Upper lobe of right lung (tissue), 1 donor: ENCODE data around the gene HS1BP3. TPM values are rescaled to one million over a fixed set of nuclear protein-coding genes. Genes with fewer than 3 reads are reported as not detected.

Source experiments
- ATAC-seq: fragments of 200-7000 bp; cut with Tn5 transposase; one replicate; pipeline ENCODE4 v1.9.1; 2020; ENCODE audit warnings: mild to moderate bottlenecking, moderate library complexity
- DNase-seq: peaks from one replicate; pipeline ENCODE4 v3.0.0-alpha.2; 2020
- H3K27ac ChIP-seq: fragments of 200-600 bp; one replicate; pipeline ENCODE4 v1.8.0; 2022
- H3K27me3 ChIP-seq: fragments of 200-600 bp; one replicate; pipeline ENCODE4 v1.8.0; 2022; ENCODE audit warnings: mild to moderate bottlenecking
- H3K36me3 ChIP-seq: fragments of 200-600 bp; one replicate; pipeline ENCODE4 v1.8.0; 2022
- H3K4me1 ChIP-seq: fragments of 200-600 bp; one replicate; pipeline ENCODE4 v1.8.0; 2022
- H3K4me3 ChIP-seq: fragments of 200-600 bp; one replicate; pipeline ENCODE4 v1.8.0; 2022; ENCODE audit warnings: mild to moderate bottlenecking
- H3K9me3 ChIP-seq: fragments of 200-600 bp; one replicate; pipeline ENCODE4 v1.8.0; 2022
- CTCF ChIP-seq: fragments of 200-600 bp; IDR thresholded peaks from one replicate; pipeline ENCODE4 v1.8.0; 2022; ENCODE audit warnings: antibody characterized with exemption
- intact Hi-C: fragments of 100-400 bp; cut with DNase I; formaldehyde crosslinking; loops from one replicate; pipeline ENCODE4 v1.11.0; 2022
- total RNA-seq: library from RNA; stranded (reverse); fragmentation: NEBNext Ultra II Directional; extraction: Animal tissue kit (Norgen Biotek cat#: 25700); gene quantifications from one replicate; pipeline ENCODE4 v1.2.1, GENCODE V29; 2021
- donor health status: DM: no; HTN: yes; CAD: no; lungs with severe emphysema.

HS1BP3 gene
- total RNA-seq, 1 donor from 2014 or later: 35.8 TPM

DNA sequence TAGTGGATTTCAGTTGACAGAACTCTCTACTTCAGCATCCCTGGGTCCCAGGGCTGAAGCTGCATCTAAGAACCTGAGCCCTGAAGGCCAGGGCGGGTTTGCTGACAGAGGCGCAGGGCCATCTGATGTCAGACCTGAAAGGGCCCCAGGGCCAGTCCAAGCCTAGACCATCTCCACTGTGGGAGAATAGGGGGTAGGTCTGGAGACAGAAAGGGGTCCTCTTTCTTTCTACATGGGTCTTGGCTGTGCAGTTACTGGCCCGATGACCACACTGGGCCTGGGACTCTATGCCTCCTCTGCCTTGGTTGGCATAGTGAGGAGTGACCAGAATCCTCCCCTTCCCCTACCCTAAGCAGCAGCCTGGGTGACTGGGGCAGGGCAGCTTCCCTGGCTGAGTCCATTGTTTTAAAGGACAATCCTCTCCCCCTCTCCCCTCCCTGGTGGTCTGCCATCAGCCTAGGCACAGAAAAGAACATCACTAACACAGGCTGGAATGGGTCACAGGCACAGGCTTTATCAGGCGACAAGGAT lies 34.5 kb downstream of the HS1BP3 start:
- peak overlapping the region; percentile 95 for H3K27ac ChIP-seq
- H3K27me3 ChIP-seq: no peaks in the 10 kb centered on the region
- DNase-seq (peak; percentile 48), ATAC-seq (no peak)
- H3K4me1 ChIP-seq: peaks cover 83% of the 10 kb centered on the region
- no peaks in the 10 kb centered on the region for H3K9me3 ChIP-seq
- no peak overlapping the region for H3K4me3 ChIP-seq
- intact Hi-C loops: no loop called here
- TF ChIP-seq CTCF: no peak
- H3K36me3 ChIP-seq: peaks cover 20% of the 10 kb centered on the region

DNA sequence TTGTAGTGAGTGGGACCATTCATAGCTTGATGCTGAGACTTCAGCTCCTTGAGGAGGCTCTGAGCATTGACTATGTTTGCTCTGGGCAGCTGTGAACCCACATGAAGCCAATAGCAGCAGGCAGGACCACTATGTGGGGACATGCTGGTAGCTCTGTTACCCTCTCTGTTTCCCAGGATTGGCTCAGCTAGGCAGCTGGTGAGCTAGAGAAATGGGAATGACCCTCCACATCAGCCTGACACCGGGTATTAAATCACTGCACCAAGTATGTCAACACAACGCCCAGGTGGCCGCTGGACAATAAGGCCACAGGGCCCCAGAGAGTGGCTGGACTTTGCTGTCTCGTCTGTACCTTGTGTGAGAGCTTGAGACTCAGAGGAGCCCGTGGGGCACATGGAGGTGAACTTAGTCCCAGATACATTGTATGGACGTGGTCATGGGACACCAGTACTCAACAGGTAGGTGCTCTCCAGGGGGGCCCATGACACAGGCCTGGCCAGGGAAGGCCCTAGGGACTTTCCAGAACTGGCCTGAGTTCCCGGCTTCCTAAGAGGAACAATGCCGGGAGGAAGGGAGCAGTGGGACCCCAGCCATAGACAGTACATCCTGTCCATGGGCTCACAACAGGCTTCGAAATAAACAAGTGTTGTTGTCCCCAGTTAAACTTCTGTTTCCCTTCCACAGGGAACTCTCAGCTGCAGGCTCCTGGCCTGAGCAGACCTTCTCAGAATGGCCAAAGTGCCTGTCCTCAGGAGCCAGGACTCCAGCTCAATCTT lies 35.2 kb downstream of the HS1BP3 start:
- H3K9me3 ChIP-seq: no peaks in the 10 kb centered on the region
- H3K27me3 ChIP-seq: no peaks in the 10 kb centered on the region
- ATAC-seq (no peak), DNase-seq (peak; percentile 53)
- H3K36me3 ChIP-seq: peaks cover 12% of the 10 kb centered on the region
- H3K27ac ChIP-seq: peak overlapping the region; percentile 95
- peaks cover 90% of the 10 kb centered on the region for H3K4me1 ChIP-seq
- TF ChIP-seq CTCF: no peak
- H3K4me3 ChIP-seq: no peak overlapping the region
- intact Hi-C loops: no loop called here

- intact Hi-C loops: no loop called here
- Histone ChIP-seq H3K9me3 (no peaks in the 10 kb centered on the region), H3K27ac (peak overlapping the region; percentile 95), H3K27me3 (no peaks in the 10 kb centered on the region), H3K4me1 (peaks cover 92% of the 10 kb centered on the region), H3K36me3 (peaks cover 6% of the 10 kb centered on the region), H3K4me3 (no peak overlapping the region)
- no peak for TF ChIP-seq CTCF
- no peak for ATAC-seq
- DNase-seq: peak; percentile 46
These were observed 35.8 kb downstream of the HS1BP3 start for GRCh38 chr2:20615068-20615465.

GRCh38 chr2:20614201-20615067 lies 36.5 kb downstream of the HS1BP3 start:
- Histone ChIP-seq H3K4me1 (peaks cover 85% of the 10 kb centered on the region), H3K9me3 (no peaks in the 10 kb centered on the region), H3K4me3 (no peak overlapping the region), H3K27ac (peak overlapping the region; percentile 95), H3K27me3 (no peaks in the 10 kb centered on the region), H3K36me3 (peaks cover under 1% of the 10 kb centered on the region)
- DNase-seq (peak; percentile 55), ATAC-seq (no peak)
- no peak for TF ChIP-seq CTCF
- intact Hi-C loops: no loop called here

DNA sequence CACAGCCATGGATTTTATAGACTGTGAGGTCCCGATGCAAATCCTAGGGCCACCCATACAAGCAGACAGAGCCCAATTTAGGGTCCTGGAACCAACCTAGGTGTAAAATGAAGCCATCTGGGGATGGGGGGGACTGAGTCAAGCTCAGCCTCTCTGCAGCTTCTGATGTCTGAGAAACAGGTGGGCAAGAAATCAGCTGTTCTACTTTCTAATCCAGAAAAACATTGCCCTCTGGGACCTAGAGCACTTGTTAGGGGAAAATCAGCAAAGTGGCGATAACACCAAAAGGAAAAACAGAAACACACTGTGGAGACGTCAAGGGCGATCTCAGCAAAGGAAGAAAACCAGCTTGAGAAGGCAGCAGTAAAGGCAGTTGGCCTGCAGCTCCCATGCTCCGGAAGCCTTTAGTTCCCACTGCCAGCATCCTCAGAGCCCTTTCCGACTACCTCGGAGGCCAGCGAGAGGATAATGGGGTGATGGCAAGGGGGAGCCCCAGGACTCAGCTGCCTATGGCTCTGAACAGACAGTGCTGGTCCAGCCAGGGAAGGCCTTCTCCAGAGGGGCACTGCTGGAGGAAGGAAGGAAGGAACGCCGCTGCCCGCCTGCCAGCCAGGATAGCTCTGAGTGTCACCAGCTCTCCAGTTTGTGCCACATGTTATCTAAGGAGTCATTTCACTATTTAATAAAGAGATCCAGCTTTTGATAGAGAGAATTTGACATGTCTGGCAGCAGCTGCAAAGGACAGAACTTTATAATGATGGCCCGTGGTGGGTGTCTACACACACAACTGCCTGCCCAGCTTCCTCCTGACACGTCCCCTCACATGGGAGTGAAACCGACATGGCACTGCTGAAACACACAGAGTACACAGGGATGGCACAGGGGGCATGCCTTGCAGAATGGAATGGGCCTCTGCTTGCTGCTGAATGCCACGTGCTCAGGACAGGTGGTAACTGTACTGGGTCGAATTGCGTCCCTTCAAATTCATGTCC lies 37.7 kb downstream of the HS1BP3 start:
- TF ChIP-seq CTCF: no peak
- H3K9me3 ChIP-seq: no peaks in the 10 kb centered on the region
- H3K27me3 ChIP-seq: no peaks in the 10 kb centered on the region
- peaks cover 73% of the 10 kb centered on the region for H3K4me1 ChIP-seq
- intact Hi-C loops: no loop called here
- peak overlapping the region; percentile 95 for H3K27ac ChIP-seq
- ATAC-seq (no peak), DNase-seq (peak; percentile 38)
- H3K4me3 ChIP-seq: no peak overlapping the region
- H3K36me3 ChIP-seq: no peaks in the 10 kb centered on the region
